ENCODE data around the gene CNPY1. TPM values are rescaled to one million over a fixed set of nuclear protein-coding genes. Genes with fewer than 3 reads are reported as not detected.

CNPY1 gene
- total RNA-seq, 8 experiments from 2014 or later: 0.17 to 0.46 (median 0.28) TPM; not detected in 5

GRCh38 chr7:155458878-155459699, 87.3 kb downstream of the CNPY1 start:
- Histone ChIP-seq H3K4me1 (replicated peaks in 1 of 2) (peaks cover 0 to 17% of the 10 kb centered on the region in 2 donors), H3K4me3 (peak overlapping the region in 4 of 5 donors; percentile 37 to 54 (median 45)), H3K27ac (no peak overlapping the region)
- ATAC-seq (replicated peaks in 6 of 8): peak in 1 of 8 experiments; percentile 5
- in situ Hi-C loops (cut with MboI; ENCODE audit: low pct_unique_long_range_greater_than_20kb in 2 of 9, low sequenced_read_pairs in 9 of 9, unreplicated experiment in 9 of 9): no loop called here
- WGBS, 10 experiments: 0 to 10% (median 5%) methylated on average over 2 to 26 of the region's 68 CpGs; no CpG with 5 or more reads in 6 of the 10 experiments

- Histone ChIP-seq H3K4me3 (peak within 1 kb of the TSS; percentile 28 to 54 (median 41)), H3K4me1 (replicated peaks in 1 of 2) (peaks cover 0 to 17% of the 10 kb centered on the region in 2 donors), H3K27ac (no peak within 1 kb of the TSS)
- WGBS, 10 experiments: 0% methylated on average over 2 to 4 of the region's 105 CpGs; no CpG with 5 or more reads in 7 of the 10 experiments
- in situ Hi-C loops (cut with MboI; ENCODE audit: low pct_unique_long_range_greater_than_20kb in 2 of 9, low sequenced_read_pairs in 9 of 9, unreplicated experiment in 9 of 9): no loop called here
- ATAC-seq (replicated peaks in 6 of 8): peak in 2 of 8 experiments; percentile 13 to 28
Observed at GRCh38 chr7:155458111-155458877, 88.1 kb downstream of the CNPY1 start, which contains the start of gene EN2. EN2 (plus strand) TSS chr7:155458129; CDS start chr7:155458378, 249 bp downstream.

- H3K4me1 ChIP-seq (replicated peaks in 1 of 2): peaks cover 0 to 17% of the 10 kb centered on the region in 2 donors
- no CpG with 5 or more reads among the region's 98 CpGs for WGBS, 10 experiments
- peak overlapping the region; percentile 28 to 54 (median 41) for H3K4me3 ChIP-seq
- no peak overlapping the region for H3K27ac ChIP-seq
- ATAC-seq (replicated peaks in 6 of 8): peak in 7 of 8 experiments; percentile 61 to 73 (median 66)
- in situ Hi-C loops (cut with MboI; ENCODE audit: low pct_unique_long_range_greater_than_20kb in 2 of 9, low sequenced_read_pairs in 9 of 9, unreplicated experiment in 9 of 9): no loop called here
Observed at GRCh38 chr7:155457544-155458110, 88.7 kb downstream of the CNPY1 start.

- ATAC-seq (replicated peaks in 6 of 8): peak; percentile 20 to 94 (median 89)
- Histone ChIP-seq H3K4me3 (peak overlapping the region; percentile 28 to 54 (median 41)), H3K27ac (no peak overlapping the region), H3K4me1 (replicated peaks in 1 of 2) (peaks cover 0 to 17% of the 10 kb centered on the region in 2 donors)
- in situ Hi-C loops (cut with MboI; ENCODE audit: low pct_unique_long_range_greater_than_20kb in 2 of 9, low sequenced_read_pairs in 9 of 9, unreplicated experiment in 9 of 9): no loop called here
- WGBS, 10 experiments: 0 to 53% (median 1%) methylated on average over 1 to 28 of the region's 69 CpGs; no CpG with 5 or more reads in 2 of the 10 experiments
Observed at GRCh38 chr7:155456738-155457543, 89.4 kb downstream of the CNPY1 start.

GRCh38 chr7:155455776-155456737, 90.3 kb downstream of the CNPY1 start:
- 0 to 20% (median 8%) methylated on average over 2 to 10 of the region's 27 CpGs; no CpG with 5 or more reads in 2 of the 10 experiments for WGBS, 10 experiments
- no peak for ATAC-seq (replicated peaks in 6 of 8)
- in situ Hi-C loops (cut with MboI; ENCODE audit: low pct_unique_long_range_greater_than_20kb in 2 of 9, low sequenced_read_pairs in 9 of 9, unreplicated experiment in 9 of 9): no loop called here
- Histone ChIP-seq H3K4me3 (peak overlapping the region in 2 of 5 donors; percentile 49 to 54), H3K4me1 (replicated peaks in 1 of 2) (peaks cover 0 to 17% of the 10 kb centered on the region in 2 donors), H3K27ac (no peak overlapping the region)

- no peak for ATAC-seq (replicated peaks in 6 of 8)
- Histone ChIP-seq H3K27ac (no peak overlapping the region), H3K4me3 (no peak overlapping the region), H3K4me1 (replicated peaks in 1 of 2) (peaks cover 0 to 17% of the 10 kb centered on the region in 2 donors)
- in situ Hi-C loops (cut with MboI; ENCODE audit: low pct_unique_long_range_greater_than_20kb in 2 of 9, low sequenced_read_pairs in 9 of 9, unreplicated experiment in 9 of 9): no loop called here
- WGBS, 10 experiments: 0 to 9% (median 0%) methylated on average over 1 to 10 of the region's 15 CpGs; no CpG with 5 or more reads in 2 of the 10 experiments
Observed at GRCh38 chr7:155455132-155455693, 91.1 kb downstream of the CNPY1 start.

GRCh38 chr7:155454183-155455112, 91.9 kb downstream of the CNPY1 start:
- Histone ChIP-seq H3K4me3 (peak overlapping the region in 2 of 5 donors; percentile 1 to 2), H3K4me1 (replicated peaks in 1 of 2) (peaks cover 0 to 17% of the 10 kb centered on the region in 2 donors), H3K27ac (no peak overlapping the region)
- in situ Hi-C loops (cut with MboI; ENCODE audit: low pct_unique_long_range_greater_than_20kb in 2 of 9, low sequenced_read_pairs in 9 of 9, unreplicated experiment in 9 of 9): no loop called here
- WGBS, 10 experiments: 0 to 10% (median 2%) methylated on average over 2 to 28 of the region's 82 CpGs; no CpG with 5 or more reads in 4 of the 10 experiments
- ATAC-seq (replicated peaks in 6 of 8): no peak

GRCh38 chr7:155453296-155454182, 92.8 kb downstream of the CNPY1 start:
- Histone ChIP-seq H3K27ac (no peak overlapping the region), H3K4me3 (no peak overlapping the region), H3K4me1 (replicated peaks in 1 of 2) (peaks cover 0 to 14% of the 10 kb centered on the region in 2 donors)
- WGBS, 10 experiments: 0 to 40% (median 0%) methylated on average over 1 to 5 of the region's 57 CpGs; no CpG with 5 or more reads in 7 of the 10 experiments
- in situ Hi-C loops (cut with MboI; ENCODE audit: low pct_unique_long_range_greater_than_20kb in 2 of 9, low sequenced_read_pairs in 9 of 9, unreplicated experiment in 9 of 9): no loop called here
- no peak for ATAC-seq (replicated peaks in 6 of 8)

- no peak overlapping the region for H3K4me3 ChIP-seq
- peaks cover 0 to 9% of the 10 kb centered on the region in 2 donors for H3K4me1 ChIP-seq (replicated peaks in 1 of 2)
- in situ Hi-C loops (cut with MboI; ENCODE audit: low pct_unique_long_range_greater_than_20kb in 2 of 9, low sequenced_read_pairs in 9 of 9, unreplicated experiment in 9 of 9): no loop called here
- 20 to 75% (median 47%) methylated on average over 1 to 5 of the region's 5 CpGs; no CpG with 5 or more reads in 2 of the 10 experiments for WGBS, 10 experiments
- ATAC-seq (replicated peaks in 6 of 8): no peak
- H3K27ac ChIP-seq: no peak overlapping the region
Observed at GRCh38 chr7:155452505-155453295, 93.7 kb downstream of the CNPY1 start.

All from motor neuron (in vitro differentiated cells).